ENCODE results near the gene ADAMTS17.

- TF ChIP-seq ZFX (IDR thresholded peaks at IDR 0.05) (no peak), CEBPB (IDR thresholded peaks at IDR 0.05; ENCODE audit: low read depth) (no peak), ZNF274 (IDR thresholded peaks at IDR 0.05; ENCODE audit: low read depth, low read length) (no peak), RAD21 (IDR thresholded peaks at IDR 0.05; ENCODE audit: low read depth) (no peak), CTCF (IDR thresholded peaks at IDR 0.05 in 2 of 3, conservative IDR thresholded peaks at IDR 0.05 in 1 of 3; ENCODE audit: borderline replicate concordance in 1 of 3, insufficient read depth in 1 of 3, low read depth in 2 of 3, low read length in 2 of 3) (no peak), REST (IDR thresholded peaks at IDR 0.05; ENCODE audit: low read depth) (no peak), ATF3 (IDR thresholded peaks at IDR 0.05) (no peak), POLR2A (IDR thresholded peaks at IDR 0.05; ENCODE audit: borderline replicate concordance, extremely low read depth, insufficient read depth, insufficient read length) (no peak), TCF7L2 (IDR thresholded peaks at IDR 0.05; ENCODE audit: borderline replicate concordance, extremely low read depth, insufficient read depth, insufficient read length) (no peak), MAX (IDR thresholded peaks at IDR 0.05) (no peak)
Observed at GRCh38 chr15:99957642-99958013, 384.1 kb downstream of the ADAMTS17 start.

Measured in HCT116 (cell line).